Endothelial cell of umbilical vein (primary cell): ENCODE data around the gene SVIL. TPM values are rescaled to one million over a fixed set of nuclear protein-coding genes. Genes with fewer than 3 reads are reported as not detected.

Experiments
- BruUV-seq: library from RNA; stranded (reverse); fragments of 400-500 nt; replicated peaks from 2 replicates; lab custom pipeline; 2021; lab: Mats Ljungman, UMichigan
- CTCF ChIA-PET: fragments of 300-600, 350-600 bp; sonication (Branson Sonifier 250); formaldehyde crosslinking; loops from one replicate; lab custom pipeline; 2021; ENCODE audit warnings: antibody characterized with exemption, inconsistent platforms; lab: Charles Lee
- POLR2A ChIA-PET: fragments of 300-600, 350-600 bp; sonication (Branson Sonifier 250); formaldehyde crosslinking; loops from one replicate; lab custom pipeline; 2021; ENCODE audit warnings: antibody characterized with exemption, inconsistent platforms; lab: Charles Lee
- DNase-seq: peaks from one replicate; pipeline ENCODE4 v3.0.0-alpha.2; 2011; ENCODE audit warnings: low read depth, low spot score
- FAIRE-seq: peaks from 2 replicates; lab custom pipeline; 2011; peaks lifted over from hg19 to GRCh38; lab: Jason Lieb, UNC
- H2AFZ ChIP-seq: 2 replicates; pipeline ENCODE4 v1.6.0; 2012; ENCODE audit warnings: low read depth, low read length, control low read depth, inconsistent platforms
- H3K27ac ChIP-seq: 2 replicates; pipeline ENCODE4 v1.5.1; 2011; ENCODE audit warnings: low read depth, mild to moderate bottlenecking, control low read depth, low read length, moderate library complexity; ENCODE audit not compliant: insufficient read depth
- H3K27me3 ChIP-seq, 2 experiments: 2 replicates each; pipeline versions ENCODE4 v1.6.0 to v1.6.1; 2011; ENCODE audit warnings: low read length in 2 of 2, mixed read lengths in 1 of 2; ENCODE audit not compliant: control insufficient read depth in 2 of 2, insufficient read depth in 2 of 2
- H3K36me3 ChIP-seq, 2 experiments: 2 replicates in 1 of 2; 3 replicates in 1 of 2; pipeline ENCODE4 v1.5.1; 2011; ENCODE audit warnings: low read length in 2 of 2, mild to moderate bottlenecking in 1 of 2, moderate library complexity in 1 of 2; ENCODE audit not compliant: control insufficient read depth in 2 of 2, insufficient read depth in 2 of 2; ENCODE audit errors: extremely low read depth in 1 of 2
- H3K4me1 ChIP-seq: 3 replicates; pipeline ENCODE4 v1.5.1; 2011; ENCODE audit warnings: mild to moderate bottlenecking, low read length; ENCODE audit not compliant: control insufficient read depth, insufficient read depth; ENCODE audit errors: extremely low read depth
- H3K4me2 ChIP-seq: 2 replicates; pipeline ENCODE4 v1.6.1; 2011; ENCODE audit warnings: low read length, control low read depth, mixed read lengths; ENCODE audit not compliant: insufficient read depth
- H3K4me3 ChIP-seq, 3 experiments: fragments of 200-600 bp in 1 of 3; sonication (generic), shearing (Covaris generic) in 1 of 3; replicated peaks in 1 of 3; 2 replicates each; pipeline ENCODE4 v1.5.1; 2011 to 2016; ENCODE audit warnings: control low read depth in 3 of 3, low read length in 3 of 3, mild to moderate bottlenecking in 2 of 3, inconsistent platforms in 1 of 3, low read depth in 1 of 3, moderate library complexity in 1 of 3; ENCODE audit not compliant: insufficient read depth in 1 of 3
- H3K79me2 ChIP-seq: 2 replicates; pipeline ENCODE4 v1.6.0; 2012; ENCODE audit warnings: low read length, inconsistent platforms; ENCODE audit not compliant: control insufficient read depth, insufficient read depth
- H3K9ac ChIP-seq: replicated peaks from 2 replicates; pipeline ENCODE3; 2011; ENCODE audit warnings: low read length, control low read depth; ENCODE audit not compliant: insufficient read depth; ENCODE audit errors: extremely low read depth
- H3K9me1 ChIP-seq: replicated peaks from 3 replicates; pipeline ENCODE4 v1.6.0; 2011; ENCODE audit warnings: mild to moderate bottlenecking, low read length; ENCODE audit not compliant: control insufficient read depth, insufficient read depth; ENCODE audit errors: extremely low read depth
- H3K9me3 ChIP-seq: replicated peaks from 2 replicates; pipeline ENCODE4 v1.5.1; 2012; ENCODE audit warnings: low read length, inconsistent platforms; ENCODE audit not compliant: control insufficient read depth, insufficient read depth
- H4K20me1 ChIP-seq: replicated peaks from 2 replicates; pipeline ENCODE3; 2011; ENCODE audit warnings: mild to moderate bottlenecking, low read length; ENCODE audit not compliant: control insufficient read depth, insufficient read depth; ENCODE audit errors: extremely low read depth
- CTCF ChIP-seq, 2 donors: IDR thresholded peaks; 1 replicate in 1 of 2; 2 replicates in 1 of 2; pipeline ENCODE4 v1.5.1; 2011; ENCODE audit warnings: low read length in 2 of 2, mild to moderate bottlenecking in 2 of 2, moderate library complexity in 2 of 2, control low read depth in 1 of 2, inconsistent platforms in 1 of 2, low read depth in 1 of 2; ENCODE audit not compliant: insufficient read depth in 1 of 2; ENCODE audit errors: extremely low read depth in 1 of 2
- EZH2 ChIP-seq: IDR thresholded peaks from 2 replicates; pipeline ENCODE4 v1.6.1; 2012; ENCODE audit warnings: borderline replicate concordance, low read depth, mild to moderate bottlenecking, moderate library complexity, low read length, inconsistent platforms; ENCODE audit not compliant: severe bottlenecking
- FOS ChIP-seq: IDR thresholded peaks from 2 replicates; pipeline ENCODE4 v1.6.1; 2011; ENCODE audit warnings: mild to moderate bottlenecking, low read length, moderate library complexity, borderline replicate concordance; ENCODE audit not compliant: insufficient read depth
- GATA2 ChIP-seq: IDR thresholded peaks from 2 replicates; pipeline ENCODE4 v1.7.0; 2011; ENCODE audit warnings: low read depth, mild to moderate bottlenecking, moderate library complexity, mixed read lengths, low read length; ENCODE audit not compliant: insufficient read length, insufficient read depth
- JUN ChIP-seq: IDR thresholded peaks from 2 replicates; pipeline ENCODE4 v1.6.1; 2011; ENCODE audit warnings: borderline replicate concordance, low read depth; ENCODE audit not compliant: insufficient read length, insufficient read depth
- MYC ChIP-seq: IDR thresholded peaks from one replicate; pipeline ENCODE4 v1.6.1; 2011; ENCODE audit warnings: mild to moderate bottlenecking, low read depth, low read length
- POLR2A ChIP-seq: IDR thresholded peaks from 2 replicates; pipeline ENCODE4 v1.6.1; 2012; ENCODE audit warnings: low read depth, mild to moderate bottlenecking, control low read depth, low read length
- POLR2AphosphoS5 ChIP-seq: IDR thresholded peaks from 2 replicates; pipeline ENCODE4 v1.6.1; 2012; ENCODE audit warnings: low read depth, mild to moderate bottlenecking, control low read depth, low read length, moderate library complexity; ENCODE audit not compliant: insufficient read depth
- dilution Hi-C: fragments of 300-500 bp; cut with MboI; formaldehyde crosslinking; loops from one replicate; pipeline ENCODE4 v1.15.0; 2019; ENCODE audit warnings: low sequenced_read_pairs; ENCODE audit not compliant: extremely low pct_ligation_motif_present
- intact Hi-C: fragments of 100-400 bp; cut with micrococcal nuclease; formaldehyde crosslinking; loops from one replicate; pipeline ENCODE4 v1.10.0; 2022
- polyA plus RNA-seq, 4 experiments: library from polyadenylated mRNA; depleted of rRNA in 3 of 4; stranded (reverse) in 3 of 4; unstranded in 1 of 4; fragments of >200 nt; gene quantifications; 2 replicates each; pipeline versions ENCODE4 v1.2.1 to v1.2.3, GENCODE V29; 2011 to 2012; ENCODE audit warnings: missing spikeins in 1 of 4
- total RNA-seq: library from RNA; stranded (reverse); gene quantifications from 2 replicates; pipeline ENCODE4 v1.2.3, GENCODE V29; 2021
- TF ChIP-seq, protein P1 (sequence below): IDR thresholded peaks from 2 replicates; pipeline ENCODE4 v1.6.1; 2011; ENCODE audit not compliant: insufficient read depth, insufficient read length

The SVIL gene
- total and polyA plus RNA-seq, 2 donors (not counting 3 experiments of a cell fraction or from before 2014, with no cell fraction given) = 22.6 to 70.7 TPM

DNA sequence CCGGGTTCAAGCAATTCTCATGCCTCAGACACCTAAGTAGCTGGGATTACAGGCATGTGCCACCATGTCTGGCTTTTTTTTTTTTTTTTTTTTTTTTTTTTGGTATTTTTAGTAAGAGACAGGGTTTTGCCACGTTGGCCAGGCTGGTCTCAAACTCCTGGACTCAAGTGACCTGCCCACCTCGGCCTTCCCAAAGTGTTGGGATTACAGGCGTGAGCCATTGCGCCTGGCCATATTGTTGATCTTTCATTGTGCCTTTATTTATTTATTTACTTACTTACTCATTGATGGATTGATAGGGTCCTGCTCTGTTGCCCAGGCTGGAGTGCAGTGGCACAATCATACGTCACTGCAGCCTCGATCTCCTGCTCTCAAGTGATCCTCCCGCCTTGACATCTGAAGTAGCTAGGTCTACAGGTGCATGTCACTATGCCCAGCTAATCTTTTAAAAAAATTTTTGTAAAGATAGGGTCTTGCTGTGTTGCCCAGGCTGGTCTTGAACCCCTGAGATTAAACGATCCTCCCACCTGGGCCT lies 30.4 kb downstream of the SVIL start:
- no peak overlapping the region for H2AFZ ChIP-seq
- no peak overlapping the region for H3K4me2 ChIP-seq
- TF ChIP-seq MYC (no peak), JUN (no peak), POLR2AphosphoS5 (no peak), FOS (no peak), POLR2A (no peak), CTCF (IDR thresholded peaks at IDR 0.05; ENCODE audit: extremely low read depth in 1 of 2, insufficient read depth in 1 of 2, low read depth in 1 of 2, low read length in 2 of 2) (no peak), EZH2 (no peak), GATA2 (no peak)
- TF ChIP-seq, protein P1, sequence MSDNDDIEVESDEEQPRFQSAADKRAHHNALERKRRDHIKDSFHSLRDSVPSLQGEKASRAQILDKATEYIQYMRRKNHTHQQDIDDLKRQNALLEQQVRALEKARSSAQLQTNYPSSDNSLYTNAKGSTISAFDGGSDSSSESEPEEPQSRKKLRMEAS = no peak
- H3K27ac ChIP-seq = no peak overlapping the region
- H4K20me1 ChIP-seq = no peaks in the 10 kb centered on the region
- dilution Hi-C loops (no loop called here), intact Hi-C loops (no loop called here)
- no peaks in the 10 kb centered on the region for H3K4me1 ChIP-seq
- DNase-seq = no peak
- H3K9me3 ChIP-seq = no peaks in the 10 kb centered on the region
- FAIRE-seq = no peak
- POLR2A ChIA-PET = interaction anchor here (0.6 kb wide), 1 partner anchor 73 kb away, joined by 4 read pairs; no protein-coding TSS in a partner anchor
- no peaks in the 10 kb centered on the region for H3K79me2 ChIP-seq
- no peaks in the 10 kb centered on the region for H3K9me1 ChIP-seq
- H3K36me3 ChIP-seq = peaks cover 0 to 4% of the 10 kb centered on the region in 2 experiments
- H3K27me3 ChIP-seq = no peaks in the 10 kb centered on the region
- H3K4me3 ChIP-seq = no peak overlapping the region
- no TSS peak for BruUV-seq
- H3K9ac ChIP-seq = no peak overlapping the region
- CTCF ChIA-PET = interaction anchor here (0.7 to 1.5 kb wide), 2 partner anchors 9 to 586 kb away, joined by 3 read pairs; no protein-coding TSS in a partner anchor
